Neuronal stem cell (in vitro differentiated cells): Measurements from ENCODE around the gene PRPF19.

ENCODE experiments used
- DNase-seq: peaks from one replicate; pipeline ENCODE4 v3.0.0-alpha.2; 2013; ENCODE audit warnings: low spot score
- H2AFZ ChIP-seq: one replicate; pipeline ENCODE4 v1.6.1; 2013; ENCODE audit warnings: mild to moderate bottlenecking, low read length, inconsistent platforms
- H2AK5ac ChIP-seq: 2 replicates; pipeline ENCODE4 v1.6.1; 2013; ENCODE audit warnings: low read depth, mild to moderate bottlenecking, inconsistent platforms, low read length, moderate library complexity, mixed read lengths
- H2BK120ac ChIP-seq: 2 replicates; pipeline ENCODE4 v1.6.1; 2013; ENCODE audit warnings: low read depth, mild to moderate bottlenecking, inconsistent platforms, low read length, moderate library complexity, mixed read lengths
- H2BK12ac ChIP-seq: one replicate; pipeline ENCODE4 v1.6.1; 2013; ENCODE audit warnings: low read length, inconsistent platforms
- H2BK15ac ChIP-seq: 2 replicates; pipeline ENCODE4 v1.6.1; 2013; ENCODE audit warnings: mild to moderate bottlenecking, low read length, inconsistent platforms, mixed read lengths
- H2BK5ac ChIP-seq: one replicate; pipeline ENCODE4 v1.6.1; 2013; ENCODE audit warnings: inconsistent platforms, mild to moderate bottlenecking, low read length, moderate library complexity
- H3K14ac ChIP-seq: one replicate; pipeline ENCODE4 v1.6.1; 2013; ENCODE audit warnings: low read length, inconsistent platforms
- H3K18ac ChIP-seq: 2 replicates; pipeline ENCODE4 v1.6.1; 2013; ENCODE audit warnings: low read length, inconsistent platforms
- H3K23ac ChIP-seq: 2 replicates; pipeline ENCODE4 v1.6.1; 2013; ENCODE audit warnings: low read depth, mild to moderate bottlenecking, mixed read lengths, low read length, inconsistent platforms; ENCODE audit not compliant: poor library complexity
- H3K27ac ChIP-seq: replicated peaks from 3 replicates; pipeline ENCODE4 v1.5.1; 2013; ENCODE audit warnings: low read length, inconsistent platforms
- H3K27me3 ChIP-seq, 3 experiments: 2 replicates each; pipeline ENCODE4 v1.6.1; 2013; ENCODE audit warnings: low read length in 3 of 3, mild to moderate bottlenecking in 2 of 3, inconsistent platforms in 1 of 3, low read depth in 1 of 3, mixed read lengths in 1 of 3, moderate library complexity in 1 of 3; ENCODE audit not compliant: control insufficient read depth in 3 of 3, insufficient read depth in 3 of 3
- H3K36me3 ChIP-seq, 2 donors: replicated peaks in 1 of 2; 2 replicates each; pipeline ENCODE4 v1.6.1; 2013; ENCODE audit warnings: low read length in 2 of 2; ENCODE audit not compliant: control insufficient read depth in 2 of 2, insufficient read depth in 2 of 2
- H3K4ac ChIP-seq: 2 replicates; pipeline ENCODE4 v1.6.1; 2013; ENCODE audit warnings: inconsistent platforms, mild to moderate bottlenecking, low read length, moderate library complexity
- H3K4me1 ChIP-seq, 2 donors: 1 replicate in 1 of 2; 2 replicates in 1 of 2; pipeline ENCODE4 v1.6.1; 2013; ENCODE audit warnings: low read length in 2 of 2, low read depth in 1 of 2; ENCODE audit not compliant: control insufficient read depth in 2 of 2, insufficient read depth in 1 of 2
- H3K4me2 ChIP-seq: one replicate; pipeline ENCODE4 v1.6.1; 2013; ENCODE audit warnings: mild to moderate bottlenecking, low read length, inconsistent platforms; ENCODE audit not compliant: insufficient read depth, poor library complexity, severe bottlenecking
- H3K4me3 ChIP-seq, 2 donors: 2 replicates each; pipeline ENCODE4 v1.5.1; 2013; ENCODE audit warnings: low read length in 2 of 2, mild to moderate bottlenecking in 2 of 2, inconsistent platforms in 1 of 2, moderate library complexity in 1 of 2
- H3K79me1 ChIP-seq: one replicate; pipeline ENCODE4 v1.6.1; 2013; ENCODE audit warnings: low read depth, mild to moderate bottlenecking, inconsistent platforms, low read length, moderate library complexity
- H3K9ac ChIP-seq: one replicate; pipeline ENCODE4 v1.6.1; 2013; ENCODE audit warnings: mild to moderate bottlenecking, low read depth, low read length, inconsistent platforms; ENCODE audit not compliant: poor library complexity
- H3K9me3 ChIP-seq, 2 donors: replicated peaks in 1 of 2; 2 replicates each; pipeline versions ENCODE3 to v1.6.1; 2013; ENCODE audit warnings: low read length in 2 of 2, mild to moderate bottlenecking in 2 of 2, inconsistent platforms in 1 of 2, low read depth in 1 of 2, mixed read lengths in 1 of 2, moderate library complexity in 1 of 2; ENCODE audit not compliant: control insufficient read depth in 2 of 2, insufficient read depth in 1 of 2
- H4K8ac ChIP-seq: one replicate; pipeline ENCODE4 v1.6.1; 2013; ENCODE audit warnings: low read depth, mild to moderate bottlenecking, inconsistent platforms, low read length, moderate library complexity
- H4K91ac ChIP-seq: one replicate; pipeline ENCODE4 v1.6.1; 2013; ENCODE audit warnings: low read length, low read depth, mild to moderate bottlenecking, inconsistent platforms; ENCODE audit not compliant: poor library complexity
- WGBS, 2 donors: extraction: QIAGEN DNeasy Blood & Tissue Kit; methylation state at CpG; one replicate each; pipeline ENCODE4 v1.1.7; 2013; ENCODE audit warnings: missing lambda C conversion rate in 2 of 2, mixed read lengths in 1 of 2; ENCODE audit not compliant: insufficient read length in 2 of 2, insufficient replicate concordance in 1 of 2; ENCODE audit errors: extremely low coverage in 2 of 2; 5-methylcytosine and 5-hydroxymethylcytosine counted together

PRPF19 gene

DNA sequence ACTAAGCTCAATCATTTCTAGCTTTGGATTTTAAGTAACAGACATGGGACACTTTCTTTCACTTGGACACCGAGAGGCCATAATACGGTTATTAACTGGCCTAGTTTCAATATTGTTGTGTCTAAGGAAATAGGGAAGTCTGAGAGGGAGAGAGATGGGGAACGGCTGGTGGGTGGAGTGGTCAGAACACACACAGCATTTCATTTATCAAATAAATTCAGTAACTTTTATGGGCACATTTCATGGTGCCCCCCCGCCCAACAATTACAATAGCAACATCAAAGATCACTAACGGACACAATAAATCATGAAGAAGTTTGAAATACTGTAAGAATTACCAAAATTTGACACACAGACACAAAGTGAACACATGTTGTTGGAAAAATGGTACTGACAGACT is 10.7 kb downstream of the PRPF19 start:
- H2AFZ ChIP-seq: no peak overlapping the region
- H2BK5ac ChIP-seq: no peak overlapping the region
- DNase-seq: no peak
- no peak overlapping the region for H2AK5ac ChIP-seq
- WGBS, 2 donors: no CpG with 5 or more reads among the region's 5 CpGs
- no peak overlapping the region for H3K23ac ChIP-seq
- no peak overlapping the region for H3K27ac ChIP-seq
- no peak overlapping the region for H2BK12ac ChIP-seq
- H2BK120ac ChIP-seq: no peak overlapping the region
- no peak overlapping the region for H4K8ac ChIP-seq
- H3K36me3 ChIP-seq: peaks cover 48 to 97% of the 10 kb centered on the region in 2 donors
- no peaks in the 10 kb centered on the region for H3K9me3 ChIP-seq
- H3K27me3 ChIP-seq: no peaks in the 10 kb centered on the region
- H3K14ac ChIP-seq: no peak overlapping the region
- no peak overlapping the region for H3K9ac ChIP-seq
- H3K4me2 ChIP-seq: no peak overlapping the region
- H3K79me1 ChIP-seq: no peaks in the 10 kb centered on the region
- no peak overlapping the region for H3K4me3 ChIP-seq
- no peaks in the 10 kb centered on the region for H3K4me1 ChIP-seq
- H2BK15ac ChIP-seq: no peak overlapping the region
- H4K91ac ChIP-seq: no peak overlapping the region
- H3K4ac ChIP-seq: no peak overlapping the region
- no peak overlapping the region for H3K18ac ChIP-seq

DNA sequence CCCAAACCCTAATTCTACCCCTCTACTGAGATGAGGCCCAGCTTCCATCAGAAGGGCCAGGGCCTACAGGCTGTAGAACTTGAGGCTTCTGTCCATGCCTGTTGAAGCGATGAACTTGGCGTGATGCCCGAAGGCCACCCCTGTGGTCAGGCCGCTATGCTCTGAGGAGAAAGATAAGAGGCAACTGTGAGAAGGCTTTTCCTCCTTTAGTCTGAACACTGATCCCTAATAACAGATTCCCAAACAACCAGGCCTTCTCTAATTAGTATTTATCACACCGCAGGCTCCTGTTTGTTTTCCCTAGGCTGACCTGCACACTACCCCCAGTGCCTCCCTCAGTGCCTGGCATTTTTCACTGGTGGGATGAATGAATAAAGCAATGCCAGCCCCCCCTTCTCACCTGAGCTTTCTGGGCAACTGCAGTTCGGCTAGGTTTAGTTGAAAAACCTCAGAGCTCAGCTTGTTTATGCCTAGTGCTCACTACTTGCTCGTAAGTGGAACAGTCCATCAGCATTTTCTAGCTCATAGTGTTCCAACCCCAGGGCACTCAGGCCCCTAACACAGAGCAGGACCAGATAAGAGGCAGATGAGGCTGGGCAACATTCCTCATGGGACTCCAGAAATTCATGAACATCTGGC is 15.2 kb downstream of the PRPF19 start:
- no peak overlapping the region for H3K14ac ChIP-seq
- H4K91ac ChIP-seq: no peak overlapping the region
- no peak overlapping the region for H3K27ac ChIP-seq
- H2BK120ac ChIP-seq: no peak overlapping the region
- DNase-seq: no peak
- no peak overlapping the region for H2BK12ac ChIP-seq
- H2BK15ac ChIP-seq: no peak overlapping the region
- H3K9me3 ChIP-seq: no peaks in the 10 kb centered on the region
- H2AK5ac ChIP-seq: no peak overlapping the region
- no peak overlapping the region for H3K4me2 ChIP-seq
- H3K9ac ChIP-seq: no peak overlapping the region
- no peak overlapping the region for H3K4me3 ChIP-seq
- peaks cover 22 to 66% of the 10 kb centered on the region in 2 donors for H3K36me3 ChIP-seq
- H2BK5ac ChIP-seq: no peak overlapping the region
- no peak overlapping the region for H4K8ac ChIP-seq
- H2AFZ ChIP-seq: no peak overlapping the region
- H3K79me1 ChIP-seq: no peaks in the 10 kb centered on the region
- no peak overlapping the region for H3K23ac ChIP-seq
- H3K27me3 ChIP-seq: no peaks in the 10 kb centered on the region
- H3K4ac ChIP-seq: no peak overlapping the region
- whole genome bisulfite sequencing, 2 donors: no CpG with 5 or more reads among the region's 7 CpGs
- H3K4me1 ChIP-seq: no peaks in the 10 kb centered on the region
- H3K18ac ChIP-seq: no peak overlapping the region

DNA sequence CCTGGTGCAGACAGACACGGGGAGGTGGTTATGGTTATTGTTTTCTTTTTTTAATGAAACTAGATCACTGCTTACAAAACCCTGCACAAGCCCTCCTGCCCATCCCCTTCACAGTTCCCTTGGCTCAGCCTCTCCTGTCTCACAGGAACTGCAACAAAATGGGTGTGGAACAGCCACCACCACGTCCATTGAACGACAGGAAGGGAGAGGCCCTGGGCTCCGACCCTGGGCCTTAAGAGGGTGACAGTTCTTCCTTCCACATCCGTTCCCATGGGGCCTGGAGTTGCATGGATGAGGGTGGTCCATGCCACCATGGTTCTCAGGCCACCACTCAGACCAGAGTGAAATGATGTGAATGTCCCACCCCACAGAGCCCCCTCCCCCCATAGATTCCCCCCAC is 15.7 kb downstream of the PRPF19 start:
- Histone ChIP-seq H3K4me2 (no peak overlapping the region), H2AK5ac (no peak overlapping the region), H3K27ac (no peak overlapping the region), H2BK5ac (no peak overlapping the region), H2BK120ac (no peak overlapping the region), H3K23ac (no peak overlapping the region), H3K14ac (no peak overlapping the region), H3K9me3 (no peaks in the 10 kb centered on the region), H3K79me1 (no peaks in the 10 kb centered on the region), H4K8ac (no peak overlapping the region), H3K36me3 (peaks cover 20 to 61% of the 10 kb centered on the region in 2 donors), H3K4ac (no peak overlapping the region), H3K4me1 (no peaks in the 10 kb centered on the region), H3K27me3 (no peaks in the 10 kb centered on the region), H2AFZ (no peak overlapping the region), H2BK15ac (no peak overlapping the region), H3K18ac (no peak overlapping the region), H3K9ac (no peak overlapping the region), H4K91ac (no peak overlapping the region), H3K4me3 (no peak overlapping the region), H2BK12ac (no peak overlapping the region)
- WGBS, 2 donors: no CpG with 5 or more reads among the region's 5 CpGs
- no peak for DNase-seq

DNA sequence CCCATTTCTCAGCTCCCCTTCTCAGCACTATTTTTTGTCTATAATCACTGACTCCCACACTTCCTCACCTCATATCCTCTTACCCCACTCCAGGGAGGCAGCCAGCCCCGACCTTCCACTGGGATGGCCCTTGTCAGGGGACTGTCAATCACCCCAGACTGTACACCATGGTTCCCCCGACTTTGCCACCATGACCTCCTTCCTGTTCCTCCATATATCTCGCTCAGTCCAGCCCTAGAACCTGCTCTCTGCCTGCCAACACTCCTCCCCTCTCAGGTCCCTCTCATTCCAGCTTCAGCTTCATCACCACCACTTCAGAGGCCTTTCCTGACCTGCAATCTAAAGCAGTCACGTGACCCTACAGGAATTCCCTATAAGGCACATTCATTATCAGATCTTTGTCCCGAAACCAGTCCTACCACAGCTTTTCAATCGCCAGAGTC is 16.5 kb downstream of the PRPF19 start:
- Histone ChIP-seq H4K8ac (no peak overlapping the region), H3K14ac (peak overlapping the region; percentile 47), H3K18ac (no peak overlapping the region), H3K27me3 (no peaks in the 10 kb centered on the region), H3K79me1 (no peaks in the 10 kb centered on the region), H3K9ac (no peak overlapping the region), H2BK12ac (no peak overlapping the region), H3K23ac (no peak overlapping the region), H3K9me3 (no peaks in the 10 kb centered on the region), H3K27ac (no peak overlapping the region), H2BK120ac (no peak overlapping the region), H3K4me3 (peak overlapping the region in 1 of 2 donors; percentile 41), H3K4ac (no peak overlapping the region), H3K36me3 (peaks cover 18 to 53% of the 10 kb centered on the region in 2 donors), H3K4me1 (no peaks in the 10 kb centered on the region), H2AK5ac (no peak overlapping the region), H2BK15ac (no peak overlapping the region), H2BK5ac (no peak overlapping the region), H2AFZ (no peak overlapping the region), H4K91ac (no peak overlapping the region), H3K4me2 (no peak overlapping the region)
- DNase-seq: no peak
- WGBS, 2 donors: no CpG with 5 or more reads among the region's 6 CpGs
